Stimulated activated CD4-positive, alpha-beta T cell treated with anti-CD3 and anti-CD28 coated beads, Interleukin-1b, Interleukin-23, amount 100 ng/mL, for 24 hours (primary cell): Measurements from ENCODE around the gene FGF11.
"Not testable (repeated sequence)": the region's sequence is repeated elsewhere in the genome, so short reads cannot be mapped to it uniquely, and the experiment has no call there.

Experiments
- DNase-seq, 4 experiments: peaks; one replicate each; pipeline ENCODE4 v3.0.0-alpha.2; 2020; ENCODE audit warnings: low read depth in 4 of 4, low spot score in 1 of 4

FGF11 gene

GRCh38 chr17:7478276-7479212, 39.2 kb downstream of the FGF11 start:
- DNase-seq: peak in 3 of 4 experiments; percentile 24 to 41 (median 35)

GRCh38 chr17:7479213-7480088, 40.1 kb downstream of the FGF11 start, which contains the start of gene ZBTB4:
Gene ZBTB4 (minus strand): TSS chr17:7479631. CDS start chr17:7466801, 12,830 bp downstream.
- DNase-seq: peak in 3 of 4 experiments; percentile 36 to 43 (median 40)

- no peak for DNase-seq
Observed at GRCh38 chr17:7480089-7480384, 40.7 kb downstream of the FGF11 start.

GRCh38 chr17:7481275-7481674, 42.0 kb downstream of the FGF11 start, which contains the start of gene SLC35G6:
Gene SLC35G6 (plus strand): TSS chr17:7481446. CDS start chr17:7481517, 71 bp downstream.
- DNase-seq: not testable (repeated sequence)

GRCh38 chr17:7481842-7482741, 42.8 kb downstream of the FGF11 start:
- not testable (repeated sequence) for DNase-seq

- not testable (repeated sequence) for DNase-seq
Observed at GRCh38 chr17:7482742-7483088, 43.4 kb downstream of the FGF11 start.

GRCh38 chr17:7483255-7484066, 44.1 kb downstream of the FGF11 start:
- peak; percentile 85 to 91 (median 86) for DNase-seq

- DNase-seq: peak; percentile 95 to 98 (median 95)
Observed at GRCh38 chr17:7484067-7484918, 45.0 kb downstream of the FGF11 start, which contains the start of gene POLR2A. Gene POLR2A (plus strand): TSS chr17:7484366.

- no peak for DNase-seq
Observed at GRCh38 chr17:7484919-7485377, 45.6 kb downstream of the FGF11 start.

- DNase-seq: no peak
Observed at GRCh38 chr17:7486181-7486580, 46.9 kb downstream of the FGF11 start.

- no peak for DNase-seq
Observed at GRCh38 chr17:7490144-7490543, 50.8 kb downstream of the FGF11 start.

GRCh38 chr17:7491583-7491982, 52.3 kb downstream of the FGF11 start:
- DNase-seq: no peak

- DNase-seq: no peak
Observed at GRCh38 chr17:7493941-7494340, 54.6 kb downstream of the FGF11 start.
